Hematopoietic multipotent progenitor cell treated with erythropoietin and hydrocortisone succinate and interleukin-3 and kit ligand, for 6 days (in vitro differentiated cells): ENCODE results near the gene FKBP14.
"Not testable (repeated sequence)": the region's sequence is repeated elsewhere in the genome, so short reads cannot be mapped to it uniquely, and the experiment has no call there.

Experiments used
- DNase-seq: peaks from one replicate; pipeline ENCODE4 v3.0.0-alpha.2; 2015

The FKBP14 gene

DNA sequence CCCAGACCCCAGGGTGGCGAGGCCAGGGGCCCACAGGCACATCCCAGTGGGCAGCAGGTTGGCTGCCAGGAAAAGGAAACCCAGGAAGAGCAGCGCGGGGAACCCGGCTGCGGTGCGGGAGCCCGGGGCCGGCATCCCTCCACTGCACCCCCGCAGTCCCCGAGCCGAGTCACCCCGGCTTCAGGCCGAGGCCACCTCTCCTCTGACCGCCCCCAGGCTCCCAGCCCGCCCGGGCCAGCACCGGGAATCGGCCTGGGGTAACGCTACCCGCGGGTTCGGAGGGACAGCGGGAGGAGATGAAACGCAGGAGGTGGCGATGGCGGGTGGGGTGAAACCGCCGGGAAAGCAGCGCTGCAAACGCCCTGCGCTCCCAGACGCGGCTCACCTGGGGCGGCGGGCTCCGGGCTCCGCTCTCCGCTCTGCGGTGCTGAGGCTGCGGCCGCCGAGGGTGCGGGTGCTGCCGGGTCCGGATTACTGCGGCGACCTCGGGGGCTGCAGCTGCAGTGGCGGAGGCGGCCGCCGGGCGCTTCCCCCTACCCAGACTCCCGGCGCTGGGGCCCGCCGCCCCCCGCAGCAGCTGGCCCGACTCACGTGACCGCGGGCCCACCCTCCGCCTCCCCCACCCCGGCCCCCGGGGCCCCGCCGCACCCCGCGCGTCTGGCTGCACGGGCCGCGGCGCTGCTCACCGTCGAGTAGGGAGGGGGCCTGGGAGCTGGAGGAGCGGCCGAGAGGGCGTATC lies 37.1 kb downstream of the FKBP14 start, which contains the start of gene SCRN1:
SCRN1 (minus strand) TSS at position 545 of the 739 bp plus-strand sequence. CDS start 20,734 bp downstream, outside the sequence.
- peak; percentile 54 for DNase-seq

DNA sequence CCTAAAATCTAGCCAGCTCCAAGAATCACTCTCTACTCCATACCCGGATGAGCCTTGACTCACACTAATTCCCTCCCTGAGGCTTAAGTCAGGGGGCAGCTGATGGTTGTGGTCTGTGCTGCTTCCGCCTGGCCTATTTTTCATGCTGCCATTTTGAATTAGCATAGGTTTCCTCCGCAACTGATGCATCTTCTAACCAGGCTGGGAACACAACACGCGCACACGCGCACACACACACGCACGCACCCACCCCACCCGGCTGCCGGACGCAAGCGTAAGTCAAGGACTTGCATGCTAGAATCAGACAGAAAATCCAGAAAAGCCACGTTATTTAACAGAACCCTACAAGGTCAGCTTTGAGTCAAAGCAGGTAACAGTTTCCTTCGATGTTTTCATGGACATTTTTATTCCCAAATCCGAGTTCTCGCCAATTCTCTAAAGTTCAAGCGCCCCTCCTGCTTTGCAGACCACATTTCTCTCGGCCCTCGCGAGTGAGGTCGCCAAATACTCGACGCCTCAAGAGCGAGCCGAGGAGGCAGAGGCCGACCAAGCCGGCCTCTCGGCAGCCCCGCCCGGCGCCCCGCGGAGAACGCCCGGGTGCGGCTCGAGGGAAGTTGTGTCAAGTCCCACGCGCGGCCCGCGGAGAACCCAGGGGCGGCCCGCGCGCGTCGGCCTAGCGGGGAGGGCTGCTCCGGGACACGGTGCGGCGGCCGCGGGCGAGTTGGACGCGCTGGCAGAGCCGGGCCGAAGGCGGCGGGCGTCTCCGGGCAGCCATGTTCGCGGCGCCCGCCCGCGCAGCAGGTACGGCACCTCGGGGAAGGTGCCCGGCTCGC lies 37.9 kb downstream of the FKBP14 start:
- peak; percentile 71 for DNase-seq

DNA sequence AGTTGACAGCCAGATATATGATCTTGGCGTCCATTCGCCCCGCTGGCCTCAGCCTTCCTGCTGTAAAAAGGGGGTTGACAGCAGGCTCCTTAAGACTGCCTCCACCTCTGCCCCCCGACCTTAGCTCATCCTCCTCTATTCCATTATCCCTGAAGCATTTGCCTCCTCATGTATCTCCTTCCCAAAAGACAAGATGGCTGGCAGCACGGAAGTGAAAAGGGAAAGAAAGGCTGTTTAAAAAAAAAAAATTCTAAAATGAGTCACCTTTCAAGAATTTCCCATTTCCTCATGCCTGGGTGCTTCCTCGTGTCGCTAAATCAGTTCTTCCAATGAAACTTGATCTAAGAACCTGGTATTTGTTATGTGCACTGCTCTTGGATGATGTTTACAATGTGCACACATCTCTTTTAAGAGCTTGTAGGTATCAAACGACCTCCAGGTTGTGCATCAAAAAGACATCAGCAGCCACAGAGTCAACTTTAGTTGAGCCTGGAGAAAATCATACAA lies 38.6 kb downstream of the FKBP14 start:
- peak; percentile 36 for DNase-seq

DNA sequence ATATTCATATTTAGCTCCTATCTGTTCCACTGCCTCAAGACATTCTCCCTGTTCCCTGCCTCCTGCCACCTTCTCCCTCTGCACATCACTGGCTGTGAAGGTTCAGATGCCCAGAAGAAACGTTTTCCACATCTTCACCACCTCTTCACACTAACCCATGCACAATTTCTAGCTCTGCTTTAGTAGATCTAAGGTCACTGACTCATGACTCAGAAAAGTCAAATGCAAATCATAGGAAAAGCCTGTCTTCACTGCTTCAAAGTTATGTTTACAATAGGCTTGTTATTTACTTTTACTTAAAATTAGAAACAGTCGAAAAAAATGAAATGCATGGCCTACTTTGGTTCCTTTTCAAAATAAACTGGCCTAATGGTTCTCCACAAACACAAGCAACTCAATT lies 39.4 kb downstream of the FKBP14 start:
- peak; percentile 21 for DNase-seq

DNA sequence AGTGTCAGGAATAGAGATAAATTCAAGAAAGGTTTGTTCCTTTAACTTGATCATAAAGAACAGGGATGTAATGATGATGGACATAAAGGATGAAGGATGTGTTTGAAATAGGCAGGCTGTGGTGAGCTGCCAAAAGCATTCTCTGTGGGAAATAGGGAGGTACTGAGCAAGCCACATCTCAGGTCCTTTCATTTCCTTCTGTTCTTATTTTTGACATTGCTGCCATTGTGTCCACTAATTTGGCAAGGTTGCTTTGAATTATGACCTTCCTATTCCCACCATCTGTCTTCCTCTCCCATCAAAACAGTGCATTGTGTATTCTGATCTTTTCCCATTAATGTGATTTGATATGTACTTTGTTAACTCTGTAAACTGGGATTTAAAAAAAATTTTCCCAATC lies 46.4 kb downstream of the FKBP14 start:
- no peak for DNase-seq

DNA sequence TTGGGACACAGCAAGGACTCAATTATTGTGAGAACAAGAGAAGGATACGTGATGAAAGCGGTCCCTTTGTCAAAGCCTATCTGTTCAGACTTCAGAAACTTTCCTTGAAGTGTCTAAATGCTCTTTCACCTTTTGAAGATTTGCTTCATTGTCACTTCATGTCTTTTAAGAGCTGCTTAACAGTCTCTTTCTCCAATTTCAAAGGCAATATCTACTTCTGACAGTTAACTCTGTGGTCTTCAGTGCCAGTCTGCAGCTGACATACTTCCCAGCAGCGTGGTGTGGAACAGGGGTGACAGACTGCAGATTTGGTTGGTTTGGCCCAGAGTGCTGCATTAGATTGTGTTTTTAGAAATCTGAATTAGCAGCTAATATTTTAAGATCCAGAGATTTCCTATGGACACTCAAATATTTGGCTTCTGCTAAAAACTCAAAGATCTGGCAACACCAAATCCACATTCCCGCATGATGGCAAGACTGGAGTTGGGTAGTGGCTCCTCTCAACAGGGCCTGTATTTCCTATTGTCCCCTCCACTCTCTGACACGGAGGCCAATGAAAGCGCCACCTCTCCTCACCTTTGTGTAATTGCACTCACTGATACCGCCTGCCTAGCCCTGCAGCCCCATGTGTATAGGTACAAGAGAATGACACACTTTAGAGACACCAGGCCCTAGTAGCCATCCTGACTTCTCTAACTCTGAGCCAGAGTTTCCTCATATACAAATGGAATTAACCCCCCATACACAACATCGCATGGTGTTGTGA lies 48.4 kb downstream of the FKBP14 start:
- DNase-seq = peak; percentile 23

DNA sequence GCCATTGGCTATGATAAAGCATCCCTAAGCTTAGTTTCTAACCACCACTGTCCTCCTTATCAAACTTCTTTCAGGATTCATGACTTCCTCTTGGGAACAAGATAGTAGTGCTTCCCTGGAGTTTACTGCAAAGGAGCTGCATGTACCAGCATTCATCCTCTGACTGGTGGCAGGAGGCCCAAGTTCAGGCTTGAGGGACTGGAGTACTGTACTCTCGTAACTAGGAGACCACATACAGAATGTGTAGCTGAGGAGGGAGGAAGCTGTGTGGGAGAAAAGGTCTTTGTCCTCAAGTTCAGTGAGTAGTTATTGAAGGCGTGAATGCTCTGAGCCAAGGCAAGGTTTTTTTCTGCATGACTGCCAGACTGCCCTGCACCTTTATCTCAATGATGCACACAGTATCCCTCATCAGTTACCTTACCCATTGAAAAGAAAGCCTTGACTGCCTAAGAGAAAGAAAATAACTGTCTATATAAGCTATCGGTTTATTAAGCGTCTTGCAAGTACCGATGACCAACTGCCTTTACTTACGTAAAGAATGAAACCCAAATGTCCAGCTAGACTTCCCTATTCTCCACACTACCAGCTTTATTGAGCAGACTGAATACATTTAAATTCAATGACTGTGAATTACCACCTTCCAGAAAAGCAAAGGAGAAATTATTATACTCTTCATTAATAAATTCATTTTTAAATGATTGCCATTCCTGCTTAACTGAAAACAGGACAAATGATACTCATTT lies 49.7 kb downstream of the FKBP14 start:
- DNase-seq = no peak

DNA sequence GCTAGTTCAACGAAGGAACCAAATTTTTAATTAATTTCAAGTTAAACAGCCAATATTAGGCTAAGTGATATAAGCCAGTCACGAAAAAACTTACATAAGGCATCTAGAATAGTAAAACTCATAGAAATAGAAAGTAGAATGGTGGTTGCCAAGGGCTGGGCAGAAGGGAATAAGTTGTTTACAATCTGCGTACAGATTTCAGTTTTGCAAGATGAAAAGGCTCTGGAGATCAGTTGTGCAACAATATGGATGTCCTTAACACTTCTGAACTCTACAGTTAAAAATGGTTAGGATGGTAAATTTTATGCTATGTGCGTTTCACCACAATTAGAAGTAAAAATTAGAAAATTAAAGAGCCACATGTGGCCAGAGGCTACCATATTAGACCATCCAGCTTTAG lies 50.2 kb downstream of the FKBP14 start:
- DNase-seq = no peak

DNA sequence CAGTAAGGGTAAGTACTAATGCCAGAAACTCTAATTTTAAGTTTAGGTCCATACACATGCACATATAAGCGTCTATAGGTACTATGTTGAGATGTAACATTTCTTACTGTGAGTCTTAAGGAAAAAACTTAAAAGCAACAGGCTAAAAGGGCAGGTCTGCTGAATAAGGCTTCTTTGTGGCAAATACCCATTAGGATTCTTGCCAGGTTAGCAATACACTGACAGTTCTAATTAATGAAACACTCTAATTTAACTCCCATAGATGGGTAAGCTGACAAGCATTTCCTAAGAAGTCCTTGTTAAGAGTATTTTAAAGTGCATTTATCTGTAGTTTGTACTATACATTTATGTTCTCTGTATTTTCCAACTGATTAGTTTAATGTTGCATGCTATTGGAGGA lies 50.9 kb downstream of the FKBP14 start:
- no peak for DNase-seq

DNA sequence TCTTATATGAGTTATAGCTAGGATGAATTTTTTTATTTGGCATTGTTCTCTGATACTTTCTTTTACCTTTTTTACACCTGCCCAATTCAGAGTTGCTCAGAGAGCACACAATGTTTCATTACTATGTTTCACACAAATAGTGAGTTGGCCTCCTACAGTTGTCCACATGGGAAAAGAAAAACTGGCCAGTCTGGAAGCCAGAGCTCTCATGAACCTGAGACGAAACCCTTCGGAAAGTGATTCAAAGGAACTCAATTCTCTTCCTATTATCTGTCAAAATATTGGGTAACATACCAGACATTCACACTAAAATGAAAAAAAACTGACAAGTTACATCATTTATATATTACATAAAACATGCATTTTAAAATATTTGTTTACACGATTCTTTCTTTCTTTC lies 52.2 kb downstream of the FKBP14 start:
- DNase-seq = no peak

DNA sequence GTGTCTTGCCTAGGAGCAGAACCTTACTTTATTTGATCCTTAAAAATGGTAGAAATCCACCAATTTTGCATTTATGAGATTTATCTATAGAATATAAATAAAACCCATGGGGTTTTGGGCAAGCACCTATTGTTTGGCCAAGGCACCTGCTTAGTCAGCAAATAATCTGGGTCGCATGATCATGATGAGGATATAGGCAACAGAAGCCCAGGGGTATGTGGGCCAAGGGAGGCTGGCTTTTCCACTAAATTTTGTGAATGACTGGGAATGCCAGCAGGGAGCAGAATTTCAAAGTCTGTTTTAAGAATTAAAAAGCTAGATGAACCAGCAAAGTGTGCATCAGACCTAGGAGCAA lies 54.2 kb downstream of the FKBP14 start:
- no peak for DNase-seq

DNA sequence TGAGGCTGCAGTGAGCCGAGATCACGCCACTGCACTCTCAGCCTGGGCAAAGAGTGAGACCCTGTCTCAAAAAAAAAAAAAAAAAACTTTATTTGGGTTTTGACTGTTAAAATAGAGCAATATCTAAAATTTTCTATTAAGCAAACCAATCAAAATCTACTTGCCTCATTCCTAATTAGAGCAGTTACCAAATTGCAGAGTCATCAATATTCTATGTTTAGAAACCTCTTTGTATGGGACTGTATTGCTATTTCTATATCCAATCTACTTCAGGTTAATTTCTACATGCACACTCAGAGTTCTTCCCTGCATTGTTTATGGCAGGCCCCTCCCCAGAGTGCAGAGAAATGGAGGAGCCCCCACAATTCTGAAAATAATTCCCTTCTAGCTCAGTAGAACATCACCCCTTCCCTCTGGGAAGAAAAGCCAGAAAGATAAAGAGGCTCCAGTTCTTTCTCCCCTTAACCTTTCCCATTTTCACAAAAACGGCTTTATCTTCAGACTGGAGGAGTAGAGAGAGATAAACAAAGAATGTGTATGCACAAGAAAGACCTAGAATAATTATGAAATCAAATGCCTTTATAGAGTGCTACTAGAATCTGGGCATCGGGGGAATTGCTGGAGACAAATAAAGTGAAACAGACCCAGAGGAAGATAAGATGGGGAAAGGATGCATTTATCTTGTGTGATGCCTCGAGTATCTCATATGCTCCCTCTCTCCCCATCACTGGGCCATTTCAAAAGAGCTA lies 54.8 kb downstream of the FKBP14 start:
- no peak for DNase-seq

DNA sequence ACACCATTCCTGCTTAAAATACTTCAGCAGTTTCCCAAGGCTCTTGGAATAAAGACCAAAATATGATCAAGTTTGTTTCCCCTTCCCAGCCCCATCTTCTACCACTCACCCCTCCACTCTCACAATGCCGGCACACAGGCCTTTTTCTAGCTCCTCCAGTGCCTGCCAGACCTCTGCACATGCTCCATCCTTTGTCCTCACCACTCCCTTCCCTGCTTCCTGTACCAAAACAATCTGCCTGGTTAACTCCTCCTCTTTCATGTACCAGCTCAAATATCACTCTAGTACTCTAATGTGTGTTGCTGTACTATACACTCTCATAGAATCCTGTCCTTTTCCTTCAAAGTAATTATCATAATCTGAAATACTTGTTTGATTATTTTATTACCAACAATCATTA lies 56.3 kb downstream of the FKBP14 start:
- DNase-seq = no peak

DNA sequence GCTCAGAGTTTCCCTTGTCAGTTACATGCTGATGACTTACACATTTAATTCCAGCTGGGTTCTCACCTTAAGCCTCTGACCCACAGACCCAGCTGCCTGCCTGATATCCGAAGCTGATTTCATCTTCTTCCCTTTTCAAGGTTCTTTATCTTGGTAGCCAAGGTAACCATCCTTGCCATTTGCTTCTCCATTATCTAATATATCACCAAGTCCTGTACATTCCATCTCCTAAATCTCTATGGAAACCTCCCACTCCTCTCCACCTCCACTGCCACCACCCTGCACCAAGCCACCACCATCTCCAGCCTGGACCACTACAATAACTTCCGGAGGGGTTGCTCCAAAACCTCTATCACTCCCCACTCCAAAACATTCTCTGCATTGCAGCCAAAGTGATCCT lies 56.8 kb downstream of the FKBP14 start:
- DNase-seq = no peak

DNA sequence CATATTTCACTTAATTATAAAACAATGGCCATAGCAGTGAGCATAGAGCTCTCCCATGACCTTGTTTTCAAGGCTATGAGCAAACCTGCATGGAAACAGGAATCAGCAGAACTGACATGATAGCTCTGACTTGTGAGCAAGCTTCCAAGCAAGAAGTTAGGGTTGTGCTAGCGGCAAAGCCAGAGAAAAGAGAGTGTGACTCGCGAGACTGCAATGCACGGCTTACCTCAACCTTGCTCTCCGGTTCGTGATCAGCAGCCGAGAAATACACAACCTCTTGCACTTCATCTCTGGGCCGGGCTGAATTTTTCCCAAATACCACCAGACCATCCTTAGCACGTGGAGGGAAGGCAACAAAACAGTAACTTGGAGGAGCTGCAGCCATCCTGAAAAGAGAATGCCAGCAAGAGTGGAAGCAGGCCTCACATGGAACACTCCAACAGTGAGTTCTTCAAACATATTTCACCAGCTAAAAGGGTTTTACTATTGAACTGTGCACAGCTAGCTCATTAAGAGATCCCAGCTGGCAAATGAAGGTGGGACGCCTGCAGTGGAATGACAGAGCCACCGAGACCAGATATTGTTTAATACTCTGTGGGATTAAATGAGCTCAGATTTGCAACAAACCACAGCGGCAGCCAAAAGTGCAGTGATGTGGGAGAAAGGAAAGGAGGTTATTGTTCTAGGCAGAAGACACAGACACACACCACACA lies 57.7 kb downstream of the FKBP14 start:
- no peak for DNase-seq

DNA sequence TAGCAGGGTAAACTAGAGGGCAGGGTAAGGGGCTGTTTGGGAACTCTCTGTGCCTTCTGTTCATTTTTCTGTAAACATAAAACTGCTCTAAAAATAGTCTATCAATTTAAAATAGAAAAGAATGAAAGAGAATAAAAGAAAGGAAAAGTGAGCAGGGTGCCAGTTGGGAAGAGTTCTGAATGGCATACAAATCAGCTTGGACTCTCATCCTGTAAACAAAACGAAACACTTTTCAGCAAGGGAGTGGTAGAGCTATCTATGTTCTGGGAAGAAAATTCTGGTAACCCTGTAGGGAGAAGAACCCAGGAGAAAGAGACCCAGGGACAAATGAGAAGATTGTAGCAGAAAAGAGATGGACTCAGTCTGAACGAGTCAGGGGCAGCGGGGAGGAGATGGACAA lies 61.5 kb downstream of the FKBP14 start:
- no peak for DNase-seq

DNA sequence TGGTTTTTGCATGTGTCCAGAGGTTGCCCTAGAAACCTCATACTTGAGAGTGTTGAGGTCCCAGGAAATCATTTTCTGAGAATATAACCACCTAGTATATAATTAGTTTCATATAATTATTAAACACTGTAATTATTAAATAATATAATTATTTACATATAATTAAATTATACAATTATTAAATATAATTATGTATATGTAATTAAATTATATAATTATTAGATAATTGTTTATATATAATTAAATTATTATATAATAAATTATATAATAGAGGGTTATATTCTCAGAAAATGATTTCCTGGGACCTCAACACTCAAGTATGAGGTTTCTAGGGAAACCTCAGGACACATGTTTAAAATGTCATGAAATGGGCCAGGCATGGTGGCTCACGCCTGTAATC lies 64.5 kb downstream of the FKBP14 start:
- DNase-seq = no peak

DNA sequence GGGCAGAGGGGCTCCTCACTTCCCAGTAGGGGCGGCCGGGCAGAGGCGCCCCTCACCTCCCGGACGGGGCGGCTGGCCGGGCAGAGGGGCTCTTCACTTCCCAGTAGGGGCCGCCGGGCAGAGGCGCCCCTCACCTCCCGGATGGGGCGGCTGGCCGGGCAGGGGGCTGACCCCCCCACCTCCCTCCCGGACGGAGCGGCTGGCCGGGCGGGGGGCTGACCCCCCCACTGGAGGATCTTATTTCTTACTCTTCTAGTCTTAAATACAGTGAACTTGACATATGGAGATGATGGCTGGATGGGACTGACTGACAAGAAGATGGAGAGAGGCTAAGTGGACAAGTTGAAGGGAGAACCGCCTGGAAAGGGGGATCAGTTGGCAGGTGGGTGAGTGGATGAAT lies 64.9 kb downstream of the FKBP14 start:
- not testable (repeated sequence) for DNase-seq
